HK-2 (cell line): Measurements from ENCODE around the gene OR2G6.
"Not testable (repeated sequence)": the region's sequence is repeated elsewhere in the genome, so short reads cannot be mapped to it uniquely, and the experiment has no call there.

Experiments used
- DNase-seq: peaks from one replicate; pipeline ENCODE4 v3.0.0-alpha.2; 2018; ENCODE audit not compliant: unreplicated experiment

Gene OR2G6

GRCh38 chr1:248574657-248575056, 66.8 kb downstream of the OR2G6 start, which contains the start of gene OR2T34:
Gene OR2T34 (minus strand): TSS chr1:248574757. CDS start chr1:248574757, 0 bp downstream.
- DNase-seq: not testable (repeated sequence)

- no peak for DNase-seq
These were observed 68.5 kb downstream of the OR2G6 start for GRCh38 chr1:248576260-248576980.
